ENCODE data around the gene PIGC.

The PIGC gene

GRCh38 chr1:172472495-172472894 lies 28.6 kb upstream of the PIGC start:
- Histone ChIP-seq H3K4me3 (ENCODE audit: low read depth, low read length) (no peak overlapping the region), H3K4me1 (ENCODE audit: control insufficient read depth, insufficient read depth, low read length) (no peaks in the 10 kb centered on the region), H3K36me3 (ENCODE audit: control insufficient read depth in 2 of 2, insufficient read depth in 1 of 2, low read length in 2 of 2) (no peaks in the 10 kb centered on the region), H3K27ac (ENCODE audit: extremely low read depth, low read depth, low read length) (no peak overlapping the region), H3K9me3 (ENCODE audit: control insufficient read depth, insufficient read depth, low read depth, low read length) (no peaks in the 10 kb centered on the region)
- TF ChIP-seq ZNF404 (tag by site-specific recombination; IDR thresholded peaks at IDR 0.05) (no peak), REST (tag by site-specific recombination; IDR thresholded peaks at IDR 0.05) (peak; percentile 41; the same call in 1 of the 2 replicates)
- ChIA-PET POLR2A (no interaction called here), CTCF (interaction anchor here (0.5 to 1.1 kb wide), 2 partner anchors 22 to 816 kb away, joined by 3 read pairs; no protein-coding TSS in a partner anchor)

GRCh38 chr1:172471666-172472065 lies 27.8 kb upstream of the PIGC start:
- TF ChIP-seq ZNF114 (tag by site-specific recombination; IDR thresholded peaks at IDR 0.05) = no peak
- TF ChIP-seq GLI4 (tag by site-specific recombination; IDR thresholded peaks at IDR 0.05) = no peak
- TF ChIP-seq ZNF2 (tag by site-specific recombination; IDR thresholded peaks at IDR 0.05) = no peak
- TF ChIP-seq ZNF518A (tag by site-specific recombination; conservative IDR thresholded peaks at IDR 0.05; ENCODE audit: low read depth) = no peak
- ChIA-PET CTCF (no interaction called here), POLR2A (no interaction called here)
- H3K36me3 ChIP-seq (ENCODE audit: control insufficient read depth in 2 of 2, insufficient read depth in 1 of 2, low read length in 2 of 2) = no peaks in the 10 kb centered on the region
- H3K4me1 ChIP-seq (ENCODE audit: control insufficient read depth, insufficient read depth, low read length) = no peaks in the 10 kb centered on the region
- no peaks in the 10 kb centered on the region for H3K9me3 ChIP-seq (ENCODE audit: control insufficient read depth, insufficient read depth, low read depth, low read length)
- H3K4me3 ChIP-seq (ENCODE audit: low read depth, low read length) = no peak overlapping the region
- no peak overlapping the region for H3K27ac ChIP-seq (ENCODE audit: extremely low read depth, low read depth, low read length)

- H3K4me1 ChIP-seq (ENCODE audit: control insufficient read depth, insufficient read depth, low read length) = no peaks in the 10 kb centered on the region
- no peak overlapping the region for H3K27ac ChIP-seq (ENCODE audit: extremely low read depth, low read depth, low read length)
- H3K36me3 ChIP-seq (ENCODE audit: control insufficient read depth in 2 of 2, insufficient read depth in 1 of 2, low read length in 2 of 2) = no peaks in the 10 kb centered on the region
- ChIA-PET POLR2A (no interaction called here), CTCF (no interaction called here)
- H3K9me3 ChIP-seq (ENCODE audit: control insufficient read depth, insufficient read depth, low read depth, low read length) = no peaks in the 10 kb centered on the region
- H3K4me3 ChIP-seq (ENCODE audit: low read depth, low read length) = no peak overlapping the region
- TF ChIP-seq ZNF292 (tag by site-specific recombination; IDR thresholded peaks at IDR 0.05; ENCODE audit: borderline replicate concordance, low read depth) (no peak), ZNF561 (tag by site-specific recombination; IDR thresholded peaks at IDR 0.05; ENCODE audit: borderline replicate concordance) (no peak), ZFHX2 (tag by site-specific recombination; conservative IDR thresholded peaks at IDR 0.05) (no peak), ZNF518A (tag by site-specific recombination; conservative IDR thresholded peaks at IDR 0.05; ENCODE audit: low read depth) (no peak), ZNF677 (tag by site-specific recombination; IDR thresholded peaks at IDR 0.05) (no peak), ZNF792 (tag by site-specific recombination; IDR thresholded peaks at IDR 0.05) (no peak), ZNF521 (tag by site-specific recombination; IDR thresholded peaks at IDR 0.05) (no peak), ZNF600 (tag by site-specific recombination; IDR thresholded peaks at IDR 0.05) (no peak), ZNF423 (tag by site-specific recombination; IDR thresholded peaks at IDR 0.05) (no peak), ZNF654 (tag by site-specific recombination; IDR thresholded peaks at IDR 0.05; ENCODE audit: low read depth) (no peak), CTCF (tag by site-specific recombination; IDR thresholded peaks at IDR 0.05) (no peak)
Observed at GRCh38 chr1:172470149-172470548, 26.3 kb upstream of the PIGC start.
